H1 (cell line): ENCODE measurements around the gene PPP1R1C. TPM values are rescaled to one million over a fixed set of nuclear protein-coding genes. Genes with fewer than 3 reads are reported as not detected.

Experiments
- SIX5 ChIP-seq: IDR thresholded peaks from 2 replicates; pipeline ENCODE4 v1.6.1; 2011; ENCODE audit warnings: mild to moderate bottlenecking, low read depth, low read length
- polyA plus RNA-seq, 7 experiments: library from polyadenylated mRNA; depleted of rRNA in 3 of 7; stranded (reverse) in 5 of 7; unstranded in 2 of 7; fragments of >200 nt in 5 of 7; fragments of 200-250 nt in 2 of 7; gene quantifications; 1 replicate in 5 of 7; 2 replicates in 1 of 7; 4 replicates in 1 of 7; pipeline versions ENCODE4 v1.2.1 to v1.2.3, GENCODE V29; 2011 to 2013; ENCODE audit warnings: missing spikeins in 2 of 7, mixed read lengths in 2 of 7
- total RNA-seq: library from RNA; stranded (reverse); fragmentation: NEBNext Ultra II Directional; extraction: Animal tissue kit (Norgen Biotek cat#: 25700); gene quantifications from 2 replicates; pipeline ENCODE4 v1.2.1, GENCODE V29; 2021

PPP1R1C gene
- total and polyA plus RNA-seq, 2 of the 8 experiments (the other 6 are each of a cell fraction or from before 2014, with no cell fraction given) = 1.3 to 5.3 TPM

- no peak for TF ChIP-seq SIX5
Measured at GRCh38 chr2:181984060-181984459, 1.6 kb upstream of the PPP1R1C start (continued).
